Measurements from ENCODE around the gene KCNQ1OT1. TPM values are rescaled to one million over a fixed set of nuclear protein-coding genes. Genes with fewer than 3 reads are reported as not detected.

KCNQ1OT1 gene
- polyA plus RNA-seq, 1 of the 3 experiments (the other 2 are of a cell fraction): 0.03 TPM

- no peaks in the 10 kb centered on the region for H3K36me3 ChIP-seq (replicated peaks in 1 of 2; ENCODE audit: control insufficient read depth in 1 of 2, insufficient read depth in 2 of 2, low read length in 1 of 2)
- no peak overlapping the region for H3K27ac ChIP-seq (ENCODE audit: low read depth in 2 of 2, low read length in 1 of 2)
- no peak overlapping the region for H3K4me3 ChIP-seq (ENCODE audit: low read depth in 2 of 2, low read length in 1 of 2)
- H3K4me2 ChIP-seq: no peak overlapping the region
- no peak for DNase-seq
- H3K9ac ChIP-seq: no peak overlapping the region
- ChIA-PET POLR2A (no interaction called here), CTCF (interaction anchor here (1.0 to 3.4 kb wide), 5 partner anchors 9 to 194 kb away, joined by 3 to 10 read pairs (median 3); partner anchors contain the start of gene CDKN1C)
- peaks cover 0 to 46% of the 10 kb centered on the region in 2 experiments; a peak in 1 of 4 replicates for H3K4me1 ChIP-seq (ENCODE audit: control insufficient read depth in 1 of 2, insufficient read depth in 2 of 2, low read depth in 1 of 2, low read length in 1 of 2)
- H4K20me1 ChIP-seq (ENCODE audit: insufficient read depth): no peaks in the 10 kb centered on the region
- H3K79me2 ChIP-seq (ENCODE audit: insufficient read depth): no peaks in the 10 kb centered on the region
- no peak overlapping the region for H2AFZ ChIP-seq (ENCODE audit: low read depth)
- WGBS (ENCODE audit: low lambda C conversion rate): 57% methylated on average over 1 of the region's 4 CpGs
- H3K9me3 ChIP-seq: no peaks in the 10 kb centered on the region
- TF ChIP-seq EP300 (IDR thresholded peaks at IDR 0.05; ENCODE audit: borderline replicate concordance in 1 of 2, low read depth in 1 of 2, low read length in 1 of 2) (no peak), IRF3 (IDR thresholded peaks at IDR 0.05; ENCODE audit: low read depth, low read length) (no peak), ELF1 (IDR thresholded peaks at IDR 0.05) (no peak), JUND (IDR thresholded peaks at IDR 0.05) (no peak), FOXM1 (IDR thresholded peaks at IDR 0.05; ENCODE audit: low read depth) (no peak), POLR2AphosphoS5 (IDR thresholded peaks at IDR 0.05; ENCODE audit: low read depth, low read length) (no peak), TAF1 (IDR thresholded peaks at IDR 0.05; ENCODE audit: borderline replicate concordance, low read depth, low read length) (no peak), FOXJ3 (CRISPR knock-in tag; IDR thresholded peaks at IDR 0.05) (no peak), EZH2phosphoT487 (IDR thresholded peaks at IDR 0.05; ENCODE audit: borderline replicate concordance, low read depth) (no peak), SMC3 (IDR thresholded peaks at IDR 0.05; ENCODE audit: low read depth, low read length) (no peak), FOSL2 (IDR thresholded peaks at IDR 0.05; ENCODE audit: borderline replicate concordance, low read depth) (no peak), NRF1 (IDR thresholded peaks at IDR 0.05; ENCODE audit: low read depth, low read length) (no peak), MEF2A (IDR thresholded peaks at IDR 0.05; ENCODE audit: borderline replicate concordance, low read depth) (no peak), RXRA (IDR thresholded peaks at IDR 0.05; ENCODE audit: borderline replicate concordance, low read depth) (no peak), ZBTB33 (IDR thresholded peaks at IDR 0.05; ENCODE audit: borderline replicate concordance, low read depth) (no peak), RFX5 (IDR thresholded peaks at IDR 0.05; ENCODE audit: low read length) (no peak), TEAD4 (IDR thresholded peaks at IDR 0.05; ENCODE audit: borderline replicate concordance, insufficient read depth) (no peak), SIN3A (IDR thresholded peaks at IDR 0.05; ENCODE audit: borderline replicate concordance, low read depth, low read length) (no peak)
- TF ChIP-seq, protein P1, sequence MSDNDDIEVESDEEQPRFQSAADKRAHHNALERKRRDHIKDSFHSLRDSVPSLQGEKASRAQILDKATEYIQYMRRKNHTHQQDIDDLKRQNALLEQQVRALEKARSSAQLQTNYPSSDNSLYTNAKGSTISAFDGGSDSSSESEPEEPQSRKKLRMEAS (IDR thresholded peaks at IDR 0.05; ENCODE audit: low read depth): no peak
- TF ChIP-seq, protein P2, sequence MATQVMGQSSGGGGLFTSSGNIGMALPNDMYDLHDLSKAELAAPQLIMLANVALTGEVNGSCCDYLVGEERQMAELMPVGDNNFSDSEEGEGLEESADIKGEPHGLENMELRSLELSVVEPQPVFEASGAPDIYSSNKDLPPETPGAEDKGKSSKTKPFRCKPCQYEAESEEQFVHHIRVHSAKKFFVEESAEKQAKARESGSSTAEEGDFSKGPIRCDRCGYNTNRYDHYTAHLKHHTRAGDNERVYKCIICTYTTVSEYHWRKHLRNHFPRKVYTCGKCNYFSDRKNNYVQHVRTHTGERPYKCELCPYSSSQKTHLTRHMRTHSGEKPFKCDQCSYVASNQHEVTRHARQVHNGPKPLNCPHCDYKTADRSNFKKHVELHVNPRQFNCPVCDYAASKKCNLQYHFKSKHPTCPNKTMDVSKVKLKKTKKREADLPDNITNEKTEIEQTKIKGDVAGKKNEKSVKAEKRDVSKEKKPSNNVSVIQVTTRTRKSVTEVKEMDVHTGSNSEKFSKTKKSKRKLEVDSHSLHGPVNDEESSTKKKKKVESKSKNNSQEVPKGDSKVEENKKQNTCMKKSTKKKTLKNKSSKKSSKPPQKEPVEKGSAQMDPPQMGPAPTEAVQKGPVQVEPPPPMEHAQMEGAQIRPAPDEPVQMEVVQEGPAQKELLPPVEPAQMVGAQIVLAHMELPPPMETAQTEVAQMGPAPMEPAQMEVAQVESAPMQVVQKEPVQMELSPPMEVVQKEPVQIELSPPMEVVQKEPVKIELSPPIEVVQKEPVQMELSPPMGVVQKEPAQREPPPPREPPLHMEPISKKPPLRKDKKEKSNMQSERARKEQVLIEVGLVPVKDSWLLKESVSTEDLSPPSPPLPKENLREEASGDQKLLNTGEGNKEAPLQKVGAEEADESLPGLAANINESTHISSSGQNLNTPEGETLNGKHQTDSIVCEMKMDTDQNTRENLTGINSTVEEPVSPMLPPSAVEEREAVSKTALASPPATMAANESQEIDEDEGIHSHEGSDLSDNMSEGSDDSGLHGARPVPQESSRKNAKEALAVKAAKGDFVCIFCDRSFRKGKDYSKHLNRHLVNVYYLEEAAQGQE (IDR thresholded peaks at IDR 0.05; ENCODE audit: low read depth, low read length): no peak
- H3K27me3 ChIP-seq (ENCODE audit: insufficient read depth): no peaks in the 10 kb centered on the region
- H3F3A ChIP-seq (replicated peaks; ENCODE audit: insufficient read depth): no peaks in the 10 kb centered on the region
- H3K9me2 ChIP-seq: no peaks in the 10 kb centered on the region
Measured at GRCh38 chr11:2726964-2727363, 27.2 kb upstream of the KCNQ1OT1 start.

Measured in SK-N-SH (cell line).